Measurements from ENCODE around the gene SVEP1. TPM values are rescaled to one million over a fixed set of nuclear protein-coding genes. Genes with fewer than 3 reads are reported as not detected.

SVEP1 gene
- total RNA-seq, 2 donors from 2014 or later = not detected

DNA sequence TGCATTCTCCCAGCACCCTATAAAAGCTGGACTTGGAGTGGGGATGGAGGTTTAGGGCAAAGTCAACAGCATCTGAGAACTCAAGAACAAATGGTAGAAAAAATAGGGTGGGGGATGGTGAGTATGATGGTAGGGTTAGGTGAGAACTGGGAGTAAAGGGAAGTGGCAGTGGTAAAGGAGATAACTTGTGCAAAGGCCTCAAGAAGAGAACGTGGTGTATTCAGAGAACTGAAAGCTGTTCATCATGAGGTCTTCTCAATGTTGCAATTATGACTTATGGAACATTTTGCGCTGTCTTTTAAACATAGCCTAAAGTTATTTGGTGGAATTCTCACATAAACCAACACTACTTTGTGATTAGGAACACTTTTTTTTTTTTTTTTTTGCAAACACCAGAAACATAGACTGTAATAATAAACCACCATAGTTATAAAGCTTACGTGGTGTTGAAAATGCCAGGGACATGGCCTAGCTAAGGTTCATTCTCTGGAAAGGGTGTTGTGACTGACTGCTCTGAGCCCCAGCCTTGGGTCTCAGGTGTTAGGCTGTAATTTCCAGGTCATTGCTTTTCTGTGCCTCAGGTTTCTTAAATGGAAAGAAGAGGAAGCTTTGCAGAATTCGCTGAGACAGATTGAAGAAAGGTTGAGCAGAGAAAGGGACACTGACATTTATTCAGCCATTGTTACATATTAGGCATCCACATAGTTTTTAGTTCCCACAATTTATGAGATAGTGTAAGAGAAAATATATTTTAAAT, 222.7 kb downstream of the SVEP1 start:
- no peak overlapping the region for H3K4me3 Mint-ChIP-seq
- H3K4me1 Mint-ChIP-seq (ENCODE audit: low read depth) = no peaks in the 10 kb centered on the region
- H3K27me3 Mint-ChIP-seq (ENCODE audit: low read depth) = no peaks in the 10 kb centered on the region
- no peak overlapping the region for H3K27ac Mint-ChIP-seq
- ATAC-seq (replicated peaks in 1 of 2) = no peak
- no peak for DNase-seq
- no peaks in the 10 kb centered on the region for H3K36me3 Mint-ChIP-seq (ENCODE audit: insufficient read depth in 2 of 2)
- H3K9me3 Mint-ChIP-seq = peaks cover 3 to 4% of the 10 kb centered on the region in 2 donors

DNA sequence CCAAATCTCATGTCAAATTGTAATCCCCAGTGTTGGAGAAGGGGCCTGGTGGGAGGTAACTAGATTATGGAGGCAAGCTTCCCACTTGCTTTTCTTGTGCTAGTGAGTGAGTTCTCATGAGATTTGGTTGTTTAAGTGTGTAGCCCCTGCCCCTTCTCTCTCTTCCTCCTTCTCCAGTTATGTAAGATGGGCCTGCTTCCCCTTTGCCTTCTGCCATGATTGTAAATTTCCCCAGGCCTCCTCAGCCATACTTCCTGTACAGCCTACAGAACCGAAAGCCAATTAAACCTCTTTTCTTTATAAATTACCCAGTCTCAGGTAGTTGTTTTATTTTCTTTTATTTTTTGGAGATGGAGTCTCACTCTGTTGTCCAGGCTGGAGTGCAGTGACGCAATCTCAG, 223.6 kb downstream of the SVEP1 start:
- no peak overlapping the region for H3K4me3 Mint-ChIP-seq
- peaks cover 3 to 4% of the 10 kb centered on the region in 2 donors for H3K9me3 Mint-ChIP-seq

DNA sequence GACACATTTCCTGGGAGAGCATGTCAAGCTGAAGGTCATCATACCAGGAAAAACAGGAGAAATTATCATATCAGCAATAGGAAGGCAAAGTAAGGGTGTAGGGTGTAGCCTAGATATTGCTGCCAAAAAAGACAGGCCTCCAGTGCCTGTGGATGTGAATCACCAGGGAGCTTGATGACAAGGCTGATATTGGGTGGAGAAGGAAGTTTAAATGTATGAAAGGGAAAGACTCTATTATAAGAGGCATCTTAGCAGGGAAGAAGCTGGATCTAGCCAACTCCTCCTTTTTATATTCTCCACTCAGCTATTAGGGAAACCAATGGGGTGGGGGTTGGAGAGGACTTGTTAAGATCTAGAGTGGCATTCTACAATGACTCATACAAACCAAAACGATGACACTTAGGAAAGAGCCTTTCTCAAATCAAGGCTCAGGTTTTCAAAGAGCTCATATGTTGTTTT, 228.5 kb downstream of the SVEP1 start:
- H3K27me3 Mint-ChIP-seq (ENCODE audit: low read depth) = no peaks in the 10 kb centered on the region
- H3K27ac Mint-ChIP-seq = no peak overlapping the region
- H3K9me3 Mint-ChIP-seq = no peaks in the 10 kb centered on the region
- H3K4me3 Mint-ChIP-seq = no peak overlapping the region
- H3K4me1 Mint-ChIP-seq (ENCODE audit: low read depth) = peaks cover 9% of the 10 kb centered on the region
- DNase-seq = peak in 1 of 2 donors; percentile 1
- peak; percentile 76 to 82 for ATAC-seq (replicated peaks in 1 of 2)
- H3K36me3 Mint-ChIP-seq (ENCODE audit: insufficient read depth in 2 of 2) = no peaks in the 10 kb centered on the region

More for the DNA sequence above, 223.6 kb downstream of the SVEP1 start:
- DNase-seq (no peak), ATAC-seq (replicated peaks in 1 of 2) (no peak)
- Mint-ChIP-seq H3K27me3 (ENCODE audit: low read depth) (no peaks in the 10 kb centered on the region), H3K4me1 (ENCODE audit: low read depth) (peaks cover 5% of the 10 kb centered on the region), H3K36me3 (ENCODE audit: insufficient read depth in 2 of 2) (no peaks in the 10 kb centered on the region), H3K27ac (no peak overlapping the region)

DNA sequence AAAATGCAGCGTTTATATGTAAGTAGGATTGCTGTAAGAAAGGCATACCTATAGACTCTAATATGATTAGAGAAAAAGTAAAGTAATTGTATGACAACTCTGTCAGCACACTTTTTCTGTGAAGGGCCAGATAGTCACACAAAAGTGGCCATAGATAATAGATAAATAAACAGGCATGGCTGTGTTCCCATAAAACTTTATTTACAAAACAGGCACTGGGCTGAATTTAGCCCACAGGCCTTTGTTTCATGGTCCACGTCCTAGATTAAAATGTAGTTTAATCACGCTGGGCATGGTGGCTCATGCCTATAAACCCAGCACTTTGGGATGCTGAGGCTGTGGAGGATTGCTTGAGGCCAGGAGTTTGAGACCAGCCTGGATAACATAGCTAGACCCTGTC, 233.2 kb downstream of the SVEP1 start:
- H3K36me3 Mint-ChIP-seq (ENCODE audit: insufficient read depth in 2 of 2) = no peaks in the 10 kb centered on the region
- ATAC-seq (replicated peaks in 1 of 2) = no peak

DNA sequence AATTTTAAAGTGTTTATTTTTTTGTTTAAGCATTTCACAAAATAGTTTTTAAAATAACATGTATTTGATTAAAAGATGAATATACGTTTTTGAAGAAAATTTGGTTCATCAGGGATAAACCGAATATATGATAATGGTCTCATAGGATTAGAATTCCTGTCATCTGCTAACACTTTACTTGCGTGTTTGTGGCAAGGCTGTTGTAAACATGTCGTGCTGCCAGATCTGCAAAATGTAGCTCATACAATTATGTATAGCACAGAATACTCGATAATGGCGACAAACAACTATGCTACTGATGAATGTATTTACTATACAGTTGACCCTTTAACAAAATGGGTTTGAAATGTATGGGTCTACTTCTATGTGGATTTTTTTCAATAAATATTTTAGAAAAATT, 234.7 kb downstream of the SVEP1 start:
- Mint-ChIP-seq H3K4me1 (ENCODE audit: low read depth) (no peaks in the 10 kb centered on the region), H3K9me3 (no peaks in the 10 kb centered on the region), H3K36me3 (ENCODE audit: insufficient read depth in 2 of 2) (no peaks in the 10 kb centered on the region), H3K27ac (no peak overlapping the region), H3K4me3 (no peak overlapping the region), H3K27me3 (ENCODE audit: low read depth) (no peaks in the 10 kb centered on the region)
- ATAC-seq (replicated peaks in 1 of 2) = no peak
- no peak for DNase-seq

More for the DNA sequence above, 233.2 kb downstream of the SVEP1 start:
- no peak for DNase-seq
- H3K9me3 Mint-ChIP-seq = no peaks in the 10 kb centered on the region
- peaks cover 8% of the 10 kb centered on the region for H3K4me1 Mint-ChIP-seq (ENCODE audit: low read depth)
- H3K27me3 Mint-ChIP-seq (ENCODE audit: low read depth) = no peaks in the 10 kb centered on the region
- no peak overlapping the region for H3K27ac Mint-ChIP-seq
- H3K4me3 Mint-ChIP-seq = no peak overlapping the region

DNA sequence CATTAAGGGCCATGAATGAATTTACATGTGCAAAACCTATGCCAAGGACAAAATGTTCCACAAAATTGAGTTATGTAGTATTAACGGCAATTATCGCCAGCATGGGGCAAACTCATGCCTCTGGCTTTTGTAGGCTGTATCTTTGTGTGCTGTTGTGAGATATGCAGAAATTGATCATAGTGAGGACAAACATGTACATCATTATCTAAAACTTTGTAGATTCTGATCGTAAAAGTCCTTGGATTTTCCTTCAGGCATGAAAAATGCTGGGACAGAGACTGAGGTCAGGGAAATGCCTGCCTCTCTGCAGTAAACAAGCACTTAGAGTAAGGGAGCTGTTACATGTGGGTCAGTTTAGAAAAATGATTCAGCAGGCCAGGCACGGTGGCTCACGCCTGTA, 236.0 kb downstream of the SVEP1 start:
- DNase-seq (no peak), ATAC-seq (replicated peaks in 1 of 2) (no peak)
- no peak overlapping the region for H3K27ac Mint-ChIP-seq
- no peaks in the 10 kb centered on the region for H3K9me3 Mint-ChIP-seq
- no peaks in the 10 kb centered on the region for H3K36me3 Mint-ChIP-seq (ENCODE audit: insufficient read depth in 2 of 2)
- H3K4me3 Mint-ChIP-seq = no peak overlapping the region
- no peaks in the 10 kb centered on the region for H3K27me3 Mint-ChIP-seq (ENCODE audit: low read depth)
- no peaks in the 10 kb centered on the region for H3K4me1 Mint-ChIP-seq (ENCODE audit: low read depth)

DNA sequence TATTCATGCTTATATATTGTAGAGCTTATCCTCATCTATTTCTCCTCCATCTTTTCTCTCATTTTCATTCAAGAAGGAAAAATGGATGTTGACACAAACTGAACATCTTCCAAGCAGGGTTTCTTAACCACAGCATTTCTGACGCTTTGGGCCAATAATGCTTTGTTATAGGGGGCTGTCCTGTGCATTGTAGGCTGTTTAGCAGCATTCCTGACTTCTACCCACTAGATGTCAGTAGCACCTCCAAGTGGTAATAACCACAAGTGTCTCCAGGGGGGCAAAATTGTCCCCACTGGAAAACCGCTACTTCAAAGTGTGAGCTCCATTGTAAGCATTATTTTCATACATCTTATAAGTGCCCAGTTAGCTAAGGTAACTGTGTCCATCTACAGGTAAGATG, 239.2 kb downstream of the SVEP1 start:
- Mint-ChIP-seq H3K27me3 (ENCODE audit: low read depth) (no peaks in the 10 kb centered on the region), H3K4me1 (ENCODE audit: low read depth) (no peaks in the 10 kb centered on the region)

DNA sequence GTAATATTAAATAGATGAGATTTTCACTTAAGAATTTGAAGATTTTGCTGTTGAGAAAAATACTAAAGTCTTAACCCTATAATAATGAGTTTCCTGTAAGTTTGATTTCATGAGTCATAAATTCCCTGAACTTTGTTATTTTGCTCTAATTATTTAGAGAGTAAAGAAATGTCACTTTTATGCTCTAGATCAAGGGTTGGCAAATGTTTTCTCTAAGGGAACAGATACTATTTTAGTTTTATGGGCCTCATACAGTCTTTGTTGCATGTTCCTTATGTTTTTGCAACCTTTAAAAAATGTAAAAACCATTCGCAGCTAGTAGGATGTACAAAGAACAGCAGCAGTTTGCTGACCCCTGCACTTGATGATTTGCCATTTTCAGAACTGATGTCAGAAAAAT, 241.4 kb downstream of the SVEP1 start:
- Mint-ChIP-seq H3K9me3 (no peaks in the 10 kb centered on the region), H3K27ac (no peak overlapping the region), H3K36me3 (ENCODE audit: insufficient read depth in 2 of 2) (peaks cover 0 to 1% of the 10 kb centered on the region in 2 donors), H3K4me1 (ENCODE audit: low read depth) (no peaks in the 10 kb centered on the region), H3K4me3 (no peak overlapping the region), H3K27me3 (ENCODE audit: low read depth) (no peaks in the 10 kb centered on the region)
- ATAC-seq (replicated peaks in 1 of 2) (no peak), DNase-seq (no peak)

More for the DNA sequence above, 239.2 kb downstream of the SVEP1 start:
- Mint-ChIP-seq H3K4me3 (no peak overlapping the region), H3K9me3 (no peaks in the 10 kb centered on the region), H3K27ac (no peak overlapping the region), H3K36me3 (ENCODE audit: insufficient read depth in 2 of 2) (peaks cover 0 to 1% of the 10 kb centered on the region in 2 donors)
- DNase-seq (no peak), ATAC-seq (replicated peaks in 1 of 2) (no peak)

DNA sequence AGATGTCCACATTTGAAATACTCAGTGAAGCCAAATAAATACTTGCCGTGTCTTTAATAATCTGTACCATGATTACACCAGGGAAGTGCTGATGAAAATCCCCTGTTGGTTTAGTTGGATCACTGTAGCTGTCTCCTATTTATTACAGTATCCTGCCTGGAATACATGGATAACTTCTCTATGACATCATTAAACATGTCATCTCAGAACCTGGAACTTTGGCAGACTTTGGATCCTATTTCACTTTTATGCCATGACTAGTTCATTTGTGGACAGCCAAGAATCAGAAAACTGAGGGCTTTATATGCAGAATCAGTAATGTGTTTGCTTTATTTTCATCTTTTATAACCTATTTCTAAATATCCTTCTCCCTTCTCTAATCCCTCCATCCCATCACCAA, 241.8 kb downstream of the SVEP1 start, which contains the start of gene TXNDC8:
Gene TXNDC8, minus strand, starts transcription at position 137 of the 400 bp plus-strand sequence.
- Mint-ChIP-seq H3K36me3 (ENCODE audit: insufficient read depth in 2 of 2) (peaks cover 0 to 1% of the 10 kb centered on the region in 2 donors), H3K9me3 (no peaks in the 10 kb centered on the region), H3K4me3 (no peak within 1 kb of the TSS), H3K27me3 (ENCODE audit: low read depth) (no peaks in the 10 kb centered on the region), H3K4me1 (ENCODE audit: low read depth) (no peaks in the 10 kb centered on the region), H3K27ac (no peak within 1 kb of the TSS)
- DNase-seq = no peak
- ATAC-seq (replicated peaks in 1 of 2) = no peak

DNA sequence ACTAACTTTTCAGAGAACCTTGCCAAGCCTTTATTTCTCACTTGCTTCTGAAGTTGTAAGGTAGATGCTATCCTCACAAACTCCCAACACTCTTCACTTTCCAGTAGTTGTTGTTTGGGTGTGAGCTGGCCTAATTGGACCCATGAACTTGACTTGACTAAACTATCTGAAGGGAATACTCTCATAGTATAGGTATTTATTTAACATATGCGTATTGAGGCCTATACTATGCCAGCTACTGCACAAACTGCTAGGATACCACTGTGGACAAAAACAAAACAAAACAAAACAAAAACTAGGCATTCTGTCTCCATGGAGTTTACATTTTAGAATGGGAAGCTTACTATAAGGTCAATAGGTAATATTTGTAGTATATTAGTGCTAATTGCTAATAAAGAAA, 243.2 kb downstream of the SVEP1 start:
- H3K27me3 Mint-ChIP-seq (ENCODE audit: low read depth) = no peaks in the 10 kb centered on the region
- no peak overlapping the region for H3K27ac Mint-ChIP-seq
- ATAC-seq (replicated peaks in 1 of 2) (no peak), DNase-seq (no peak)
- no peaks in the 10 kb centered on the region for H3K9me3 Mint-ChIP-seq
- H3K36me3 Mint-ChIP-seq (ENCODE audit: insufficient read depth in 2 of 2) = peaks cover 0 to 1% of the 10 kb centered on the region in 2 donors
- H3K4me3 Mint-ChIP-seq = no peak overlapping the region
- H3K4me1 Mint-ChIP-seq (ENCODE audit: low read depth) = peaks cover 2% of the 10 kb centered on the region

DNA sequence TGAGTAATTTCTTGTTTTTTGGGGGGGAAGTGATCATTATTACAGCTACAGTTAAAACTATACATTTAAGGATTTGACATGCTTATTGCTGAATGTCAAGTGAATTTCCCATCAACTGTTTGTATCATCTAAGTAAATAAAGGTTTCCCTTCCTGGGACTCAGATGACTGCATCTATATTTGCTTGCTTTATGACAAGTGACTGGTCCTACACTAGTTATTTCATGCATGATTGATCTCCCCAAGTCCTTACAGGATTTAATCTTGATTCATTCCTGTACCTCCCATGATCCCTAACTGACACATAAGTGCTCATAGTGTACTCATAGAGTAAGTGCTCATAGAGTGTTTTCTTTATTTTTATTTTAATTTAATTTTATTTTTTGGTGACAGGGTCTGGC, 244.7 kb downstream of the SVEP1 start:
- Mint-ChIP-seq H3K36me3 (ENCODE audit: insufficient read depth in 2 of 2) (peaks cover 0 to 1% of the 10 kb centered on the region in 2 donors), H3K4me3 (no peak overlapping the region), H3K4me1 (ENCODE audit: low read depth) (peaks cover 6% of the 10 kb centered on the region), H3K27me3 (ENCODE audit: low read depth) (no peaks in the 10 kb centered on the region), H3K9me3 (no peaks in the 10 kb centered on the region), H3K27ac (no peak overlapping the region)
- DNase-seq = no peak
- ATAC-seq (replicated peaks in 1 of 2) = peak in 1 of 2 donors; percentile 73

DNA sequence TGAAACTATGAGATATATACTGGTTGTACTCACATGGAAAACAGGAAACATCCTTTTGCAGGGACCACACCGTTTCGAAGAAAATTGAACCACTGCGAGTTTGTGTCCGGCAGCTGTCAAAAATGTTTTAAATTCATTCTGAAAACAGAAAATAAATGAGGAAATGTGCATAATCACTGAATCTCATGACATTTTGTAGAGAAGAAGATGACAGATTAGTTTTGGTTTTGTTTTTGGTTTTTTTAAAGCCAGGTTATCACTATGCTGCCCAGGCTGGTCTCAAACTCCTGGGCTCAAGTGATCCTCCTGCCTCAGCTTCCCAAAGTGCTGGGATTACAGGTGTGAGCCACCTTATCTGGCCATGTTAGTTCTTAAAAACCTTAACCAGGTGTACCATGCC, 245.4 kb downstream of the SVEP1 start:
- ATAC-seq (replicated peaks in 1 of 2) (no peak), DNase-seq (no peak)
- Mint-ChIP-seq H3K4me3 (peak overlapping the region in 1 of 2 donors; percentile 25), H3K27me3 (ENCODE audit: low read depth) (no peaks in the 10 kb centered on the region), H3K36me3 (ENCODE audit: insufficient read depth in 2 of 2) (peaks cover 0 to 1% of the 10 kb centered on the region in 2 donors), H3K9me3 (no peaks in the 10 kb centered on the region), H3K4me1 (ENCODE audit: low read depth) (peaks cover 6% of the 10 kb centered on the region), H3K27ac (no peak overlapping the region)

DNA sequence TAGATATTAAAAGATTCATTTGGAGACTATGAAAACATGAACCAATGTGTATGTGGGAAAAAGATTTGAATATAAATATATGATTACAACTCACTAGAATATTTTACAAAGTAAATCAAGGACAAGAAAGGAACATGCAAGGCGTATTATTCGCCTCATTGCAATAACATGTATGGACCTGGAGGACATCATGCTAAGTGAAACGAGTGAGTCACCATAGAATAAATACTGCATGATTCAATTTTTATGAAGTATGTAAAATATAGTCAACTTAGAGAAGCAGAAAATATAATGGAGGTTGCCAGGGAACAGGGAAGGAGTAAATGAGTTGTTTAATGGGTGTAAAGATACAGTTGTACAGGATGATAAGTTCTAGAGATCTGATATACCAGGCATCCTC, 246.8 kb downstream of the SVEP1 start:
- no peak overlapping the region for H3K4me3 Mint-ChIP-seq
- H3K36me3 Mint-ChIP-seq (ENCODE audit: insufficient read depth in 2 of 2) = peaks cover 0 to 1% of the 10 kb centered on the region in 2 donors
- no peak for DNase-seq
- no peaks in the 10 kb centered on the region for H3K27me3 Mint-ChIP-seq (ENCODE audit: low read depth)
- peaks cover 6% of the 10 kb centered on the region for H3K4me1 Mint-ChIP-seq (ENCODE audit: low read depth)
- no peaks in the 10 kb centered on the region for H3K9me3 Mint-ChIP-seq
- no peak overlapping the region for H3K27ac Mint-ChIP-seq
- ATAC-seq (replicated peaks in 1 of 2) = no peak

Data from activated T-cell treated with anti-CD3 and anti-CD28 coated beads, Interleukin-2, amount 50 U/mL, for 72 hours (primary cell).